GM12878 (cell line): ENCODE results near the gene ADGRG1. TPM values are rescaled to one million over a fixed set of nuclear protein-coding genes. Genes with fewer than 3 reads are reported as not detected.

Experiments used
- ATAC-seq: fragments of 200-7000 bp; cut with Tn5 transposase; 3 replicates; pipeline ENCODE4 v1.9.1; 2020; ENCODE audit warnings: mild to moderate bottlenecking, moderate library complexity
- BruUV-seq: library from RNA; stranded (reverse); fragments of 400-500 nt; replicated peaks from 2 replicates; lab custom pipeline; 2021; lab: Mats Ljungman, UMichigan
- CTCF ChIA-PET: fragments of 300-600 bp; sonication (Branson Sonifier 250); formaldehyde crosslinking; extraction: SDS; loops from one replicate; lab custom pipeline; 2021; ENCODE audit warnings: inconsistent platforms; lab: Yijun Ruan, JAX
- POLR2A ChIA-PET: fragments of 350-600 bp; formaldehyde crosslinking; extraction: SDS; loops from one replicate; lab custom pipeline; 2021; ENCODE audit warnings: inconsistent platforms; lab: Charles Lee
- RAD21 ChIA-PET: fragments of 300-600 bp; sonication (Branson Sonifier 250); formaldehyde crosslinking; loops from one replicate; lab custom pipeline; 2023; ENCODE audit warnings: antibody characterized with exemption; ENCODE audit not compliant: unreplicated experiment; lab: Charles Lee
- SMC1A ChIA-PET: fragments of 300-600 bp; sonication (Branson Sonifier 250); formaldehyde crosslinking; loops from one replicate; lab custom pipeline; 2023; ENCODE audit not compliant: unreplicated experiment, uncharacterized antibody; lab: Charles Lee
- DNase-seq: peaks from one replicate; pipeline ENCODE4 v3.0.0-alpha.2; 2011; ENCODE audit warnings: low read depth, low spot score
- FAIRE-seq: peaks from 3 replicates; lab custom pipeline; 2011; peaks lifted over from hg19 to GRCh38; lab: Jason Lieb, UNC
- H2AFZ ChIP-seq: 2 replicates; pipeline ENCODE4 v1.6.0; 2011; ENCODE audit warnings: low read depth, low read length, control low read depth; ENCODE audit not compliant: control insufficient read depth
- H3K27ac ChIP-seq: 2 replicates; pipeline ENCODE4 v1.5.1; 2011; ENCODE audit warnings: control low read depth; ENCODE audit not compliant: control insufficient read depth, insufficient read depth
- H3K27me3 ChIP-seq, 2 experiments: replicated peaks in 1 of 2; 2 replicates each; pipeline versions ENCODE4 v1.6.0 to v1.6.1; 2011; ENCODE audit warnings: low read length in 1 of 2; ENCODE audit not compliant: control insufficient read depth in 2 of 2, insufficient read depth in 2 of 2
- H3K36me3 ChIP-seq, 2 experiments: 2 replicates each; pipeline ENCODE4 v1.5.1; 2011; ENCODE audit warnings: low read length in 1 of 2; ENCODE audit not compliant: control insufficient read depth in 2 of 2, insufficient read depth in 2 of 2
- H3K4me1 ChIP-seq: 2 replicates; pipeline ENCODE4 v1.6.1; 2011; ENCODE audit warnings: mild to moderate bottlenecking, low read length, moderate library complexity, mixed read lengths; ENCODE audit not compliant: control insufficient read depth, insufficient read depth
- H3K4me2 ChIP-seq: 2 replicates; pipeline ENCODE4 v1.6.0; 2011; ENCODE audit warnings: control low read depth; ENCODE audit not compliant: control insufficient read depth, insufficient read depth
- H3K4me3 ChIP-seq: fragments of 200-600 bp; sonication (generic); 2 replicates; pipeline ENCODE4 v1.5.1; 2016
- H3K79me2 ChIP-seq: 2 replicates; pipeline ENCODE4 v1.6.0; 2011; ENCODE audit warnings: low read length; ENCODE audit not compliant: control insufficient read depth, insufficient read depth
- H3K9ac ChIP-seq: 2 replicates; pipeline ENCODE4 v1.8.0; 2011; ENCODE audit warnings: low read length, control low read depth, mixed read lengths; ENCODE audit not compliant: control insufficient read depth, insufficient read depth
- H3K9me3 ChIP-seq: replicated peaks from 3 replicates; pipeline ENCODE4 v1.5.1; 2011; ENCODE audit warnings: mild to moderate bottlenecking, low read length; ENCODE audit not compliant: control insufficient read depth, insufficient read depth
- H4K20me1 ChIP-seq: 2 replicates; pipeline ENCODE4 v1.6.0; 2011; ENCODE audit not compliant: control insufficient read depth, insufficient read depth
- FOXM1 ChIP-seq: IDR thresholded peaks from 2 replicates; pipeline ENCODE4 v1.6.1; 2012; ENCODE audit warnings: low read depth, mild to moderate bottlenecking, inconsistent platforms, low read length, moderate library complexity
- HDGF ChIP-seq: fragments of 450-650 bp; IDR thresholded peaks from 2 replicates; pipeline ENCODE4 v1.6.1; 2016; ENCODE audit warnings: antibody characterized with exemption
- HSF1 ChIP-seq: fragments of 150-350 bp; IDR thresholded peaks from 2 replicates; pipeline ENCODE4 v1.6.1; 2014; ENCODE audit warnings: mild to moderate bottlenecking, low read depth, low read length
- PML ChIP-seq: IDR thresholded peaks from 2 replicates; pipeline ENCODE4 v1.6.1; 2012; ENCODE audit warnings: low read length, inconsistent platforms
- POLR2AphosphoS2 ChIP-seq: IDR thresholded peaks from 2 replicates; pipeline ENCODE4 v1.6.1; 2011; ENCODE audit warnings: low read depth, mild to moderate bottlenecking, low read length, improper control_type of control experiment, moderate library complexity
- RB1 ChIP-seq: fragments of 450-650 bp; formaldehyde crosslinking; IDR thresholded peaks from 2 replicates; pipeline ENCODE4 v1.6.1; 2017; ENCODE audit warnings: mild to moderate bottlenecking, borderline replicate concordance
- SIX5 ChIP-seq: IDR thresholded peaks from 2 replicates; pipeline ENCODE4 v1.6.1; 2011; ENCODE audit warnings: mild to moderate bottlenecking, low read depth, low read length, moderate library complexity; ENCODE audit not compliant: severe bottlenecking
- ZBTB33 ChIP-seq: fragments of 450-650 bp; IDR thresholded peaks from 2 replicates; pipeline ENCODE4 v1.6.1; 2017; ENCODE audit warnings: mild to moderate bottlenecking
- ZBTB40 ChIP-seq: fragments of 450-650 bp; IDR thresholded peaks from 2 replicates; pipeline ENCODE4 v1.6.1; 2016; ENCODE audit warnings: mild to moderate bottlenecking, moderate library complexity, borderline replicate concordance
- WGBS: methylation state at CpG from one replicate; pipeline ENCODE4 v1.1.6; 2016; ENCODE audit warnings: low lambda C conversion rate; ENCODE audit not compliant: insufficient replicate concordance, insufficient coverage; ENCODE audit errors: missing lambda C conversion rate; 5-methylcytosine and 5-hydroxymethylcytosine counted together
- in situ Hi-C: fragments of 300-500 bp; cut with MboI; formaldehyde crosslinking; loops from 9 replicates; pipeline ENCODE4 v1.14.3; 2018; ENCODE audit warnings: mixed read lengths
- intact Hi-C: fragments of 100-400 bp; cut with micrococcal nuclease; formaldehyde crosslinking; loops from one replicate; pipeline ENCODE4 v1.14.2; 2022; ENCODE audit not compliant: unreplicated experiment
- polyA plus RNA-seq, 11 experiments: library from polyadenylated mRNA; depleted of rRNA in 4 of 11; unstranded in 6 of 11; stranded (reverse) in 5 of 11; fragments of >200 nt; fragmentation: Nextera tagmentation in 4 of 11; fragmentation: Illumina TruSeq in 1 of 11; extraction: Ambion mirVana in 4 of 11; extraction: Trizol in 1 of 11; gene quantifications; 1 replicate in 1 of 11; 2 replicates in 10 of 11; pipeline versions ENCODE4 v1.2.1 to v1.2.3, GENCODE V29; 2011 to 2016; ENCODE audit warnings: inconsistent platforms in 2 of 11, missing spikeins in 2 of 11, low read depth in 1 of 11
- total RNA-seq, 4 experiments: library from RNA; depleted of rRNA in 3 of 4; stranded (reverse); fragments of >200 nt in 3 of 4; fragmentation: Illumina TruSeq in 1 of 4; extraction: Trizol in 1 of 4; gene quantifications; 2 replicates each; pipeline versions ENCODE4 v1.2.1 to v1.2.3, GENCODE V29; 2013 to 2021

ADGRG1 gene
- total and polyA plus RNA-seq, 10 of the 15 experiments (the other 5 are each of a cell fraction or from before 2014, with no cell fraction given) = 0.07 to 2.0 (median 0.75) TPM

- no peak for TF ChIP-seq PML
- no peak for TF ChIP-seq FOXM1
- no peak for TF ChIP-seq HDGF
Observed at GRCh38 chr16:57616876-57617275, 11.6 kb upstream of the ADGRG1 start (continued).

- RAD21 ChIA-PET = no interaction called here
- Histone ChIP-seq H3K4me2 (no peak overlapping the region), H3K4me1 (no peaks in the 10 kb centered on the region; the same call in 1 of the 2 replicates), H3K9me3 (no peaks in the 10 kb centered on the region), H3K27me3 (no peaks in the 10 kb centered on the region), H2AFZ (no peak overlapping the region), H4K20me1 (no peaks in the 10 kb centered on the region), H3K9ac (no peak overlapping the region), H3K4me3 (no peak overlapping the region), H3K79me2 (no peaks in the 10 kb centered on the region), H3K36me3 (no peaks in the 10 kb centered on the region), H3K27ac (no peak overlapping the region)
- POLR2A ChIA-PET = no interaction called here
- in situ Hi-C loops (no loop called here), intact Hi-C loops (no loop called here)
- DNase-seq (no peak), ATAC-seq (no peak), FAIRE-seq (no peak)
- SMC1A ChIA-PET = no interaction called here
- no peak for TF ChIP-seq ZBTB40
- no peak for TF ChIP-seq SIX5
- no peak for TF ChIP-seq HSF1
- no peak for TF ChIP-seq ZBTB33
- TF ChIP-seq RB1 = no peak
- no peak for TF ChIP-seq POLR2AphosphoS2
- no TSS peak for BruUV-seq
- WGBS = 70% methylated on average over 8 of the region's 8 CpGs
- CTCF ChIA-PET = no interaction called here
Observed at GRCh38 chr16:57617604-57618111, 10.8 kb upstream of the ADGRG1 start.
